Astrocyte of the cerebellum (primary cell): ENCODE measurements around the gene TMEM258.

ENCODE experiments used
- DNase-seq: peaks from one replicate; pipeline ENCODE4 v3.0.0-alpha.2; 2011; ENCODE audit warnings: low read depth
- H3K4me3 ChIP-seq: 2 replicates; pipeline ENCODE4 v1.5.1; 2011; ENCODE audit warnings: mild to moderate bottlenecking, low read depth, low read length, moderate library complexity
- CTCF ChIP-seq: IDR thresholded peaks from 2 replicates; pipeline ENCODE4 v1.5.1; 2012; ENCODE audit warnings: low read length, low read depth, moderate library complexity, mild to moderate bottlenecking; ENCODE audit errors: missing control alignments
- in situ Hi-C: cut with HindIII; loops from 2 replicates; pipeline ENCODE4 v1.10.0; 2017; ENCODE audit warnings: low sequenced_read_pairs

Gene TMEM258

DNA sequence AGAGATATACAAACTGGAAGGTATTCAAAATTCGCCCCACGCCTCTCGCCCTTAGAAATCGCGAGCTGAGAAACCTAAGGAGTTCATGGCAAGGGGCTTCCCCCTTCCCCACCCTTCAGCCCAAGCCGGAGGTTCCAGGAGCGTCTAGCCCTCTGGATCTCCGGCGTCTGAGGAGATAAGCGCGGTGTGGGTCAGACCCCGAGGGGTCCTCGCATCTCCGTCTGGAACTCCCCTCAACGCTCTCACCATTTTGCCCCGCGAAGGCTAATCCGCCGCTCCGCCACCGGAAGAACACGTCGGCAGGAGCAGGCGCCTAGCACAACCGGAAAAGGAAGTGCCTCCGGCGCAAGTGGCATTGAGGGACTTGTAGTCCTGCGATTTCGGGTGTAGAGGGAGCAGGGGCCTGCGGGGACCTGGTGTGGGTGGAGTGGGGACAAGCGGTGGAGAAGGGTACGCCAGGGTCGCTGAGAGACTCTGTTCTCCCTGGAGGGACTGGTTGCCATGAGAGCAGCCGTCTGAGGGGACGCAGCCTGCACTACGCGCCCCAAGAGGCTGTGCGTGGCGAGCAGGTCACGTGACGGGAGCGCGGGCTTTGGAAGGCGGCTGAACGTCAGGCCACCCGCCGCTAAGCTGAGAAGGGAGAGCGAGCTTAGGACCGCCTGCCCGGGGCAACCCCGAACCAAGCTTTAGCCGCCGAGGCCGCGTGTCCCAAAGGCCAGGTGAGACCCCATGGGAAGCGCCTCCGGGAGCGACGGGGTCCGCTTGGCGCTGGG is at the start of gene TMEM258, which contains the start of gene FEN1:
TMEM258 (minus strand) TSS at position 290 of the 773 bp plus-strand sequence; CDS start at position 249, 41 bp downstream.
FEN1 (plus strand) TSS at position 602 of the 773 bp plus-strand sequence. CDS start 2,451 bp downstream, outside the sequence.
- H3K4me3 ChIP-seq, result peak within 1 kb of the TSS; percentile 76
- TF ChIP-seq CTCF, result no peak
- in situ Hi-C loops, result no loop called here
- DNase-seq, result peak; percentile 78

DNA sequence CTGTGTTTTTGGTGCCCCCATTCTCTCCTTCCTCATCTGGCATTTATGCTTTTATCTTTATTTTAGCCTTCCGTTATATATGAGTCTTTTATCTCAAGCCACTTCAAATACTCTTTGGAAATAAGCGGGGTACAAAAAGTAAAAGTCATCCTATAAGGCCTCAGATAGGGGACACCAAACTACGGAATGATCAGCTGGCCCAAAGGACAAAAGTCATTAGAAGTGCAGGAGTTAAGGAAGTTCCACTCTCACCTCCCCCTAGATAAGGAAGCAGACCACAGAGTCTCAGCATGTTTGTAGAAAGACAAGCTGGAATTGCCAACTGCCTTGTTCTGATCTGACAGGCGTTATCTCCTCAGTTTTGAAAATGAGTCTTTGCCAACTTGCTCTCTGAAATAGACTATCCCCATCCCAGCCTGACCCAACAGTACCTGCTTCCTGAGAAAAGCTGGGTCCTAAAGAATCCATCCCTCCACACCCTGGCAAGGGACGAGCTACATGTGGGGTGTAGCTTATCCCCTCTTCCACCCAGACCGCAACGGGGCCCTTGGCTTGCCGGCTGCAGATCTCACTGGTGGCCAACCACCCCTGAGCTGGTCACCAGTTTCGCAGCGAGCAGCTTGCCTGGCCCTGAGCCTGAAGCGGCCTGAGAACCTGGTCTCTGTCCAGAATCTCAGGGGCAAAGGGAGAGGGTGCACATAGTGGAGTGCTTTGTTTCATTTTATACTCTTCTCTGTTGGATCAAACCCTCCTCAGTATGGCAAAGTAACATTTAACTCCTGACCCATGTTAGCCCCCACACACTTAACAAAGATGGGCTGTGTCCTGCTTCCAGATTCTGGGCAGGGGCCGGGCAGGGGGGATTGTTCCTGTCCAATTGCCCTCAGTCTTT is 49.5 kb upstream of the TMEM258 start:
- no peak overlapping the region for H3K4me3 ChIP-seq
- in situ Hi-C loops, result no loop called here
- no peak for DNase-seq
- no peak for TF ChIP-seq CTCF

DNA sequence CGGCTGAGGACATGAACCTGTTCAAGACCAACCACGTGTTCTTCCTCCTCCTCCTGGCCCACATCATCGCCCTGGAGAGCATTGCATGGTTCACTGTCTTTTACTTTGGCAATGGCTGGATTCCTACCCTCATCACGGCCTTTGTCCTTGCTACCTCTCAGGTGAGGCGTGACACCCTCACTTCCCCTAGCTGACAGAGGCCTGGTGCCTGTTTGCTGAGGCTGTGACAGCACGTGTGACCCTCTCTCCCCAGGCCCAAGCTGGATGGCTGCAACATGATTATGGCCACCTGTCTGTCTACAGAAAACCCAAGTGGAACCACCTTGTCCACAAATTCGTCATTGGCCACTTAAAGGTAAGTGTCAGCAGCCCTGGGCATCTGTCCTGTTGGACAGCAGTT is 48.0 kb upstream of the TMEM258 start:
- in situ Hi-C loops, result no loop called here
- H3K4me3 ChIP-seq, result no peak overlapping the region
- TF ChIP-seq CTCF, result no peak
- DNase-seq, result no peak

- DNase-seq, result no peak
- in situ Hi-C loops, result no loop called here
- H3K4me3 ChIP-seq, result no peak overlapping the region
- no peak for TF ChIP-seq CTCF
These were observed 47.3 kb upstream of the TMEM258 start for GRCh38 chr11:61839742-61840141.

GRCh38 chr11:61838921-61839320 is 46.5 kb upstream of the TMEM258 start:
- DNase-seq, result no peak
- H3K4me3 ChIP-seq, result no peak overlapping the region
- in situ Hi-C loops, result no loop called here
- TF ChIP-seq CTCF, result no peak

DNA sequence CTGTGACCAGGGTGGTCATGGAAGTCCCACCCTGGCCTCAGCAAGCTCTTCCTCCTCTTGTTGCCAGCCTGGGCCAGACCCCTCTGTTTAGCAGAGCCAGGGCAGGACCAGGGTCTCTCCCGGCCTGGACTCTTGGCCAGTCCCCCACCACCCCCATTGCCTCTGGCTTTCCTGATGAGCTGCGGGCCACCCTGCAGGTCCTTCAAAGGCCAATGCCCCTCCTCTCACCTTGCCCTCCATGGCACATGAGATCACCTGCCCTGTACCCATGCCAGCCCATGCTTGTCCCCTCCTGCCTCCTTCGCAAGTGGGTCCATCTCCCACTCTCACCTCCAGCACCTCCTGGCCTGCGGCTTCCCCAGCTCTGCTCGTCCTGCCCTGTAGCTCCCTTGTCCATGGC is 46.1 kb upstream of the TMEM258 start:
- no peak overlapping the region for H3K4me3 ChIP-seq
- no peak for DNase-seq
- in situ Hi-C loops, result no loop called here
- TF ChIP-seq CTCF, result no peak
